IMR-90 (cell line): ENCODE data around the gene CXCL8. TPM values are rescaled to one million over a fixed set of nuclear protein-coding genes. Genes with fewer than 3 reads are reported as not detected.

Source experiments
- ATAC-seq: fragments of 200-7000 bp; cut with Tn5 transposase; 2 replicates; pipeline ENCODE4 v1.9.1; 2020; ENCODE audit warnings: low read depth, mild to moderate bottlenecking, moderate library complexity
- BruUV-seq: library from RNA; stranded (reverse); fragments of 400-500 nt; replicated peaks from 2 replicates; lab custom pipeline; 2021; lab: Mats Ljungman, UMichigan
- CTCF ChIA-PET: fragments of 300-600 bp; formaldehyde crosslinking; extraction: SDS; loops from one replicate; lab custom pipeline; 2021; ENCODE audit warnings: antibody characterized with exemption; lab: Yijun Ruan, JAX
- POLR2A ChIA-PET: fragments of 300-600 bp; sonication (Branson Sonifier 250); formaldehyde crosslinking; loops from one replicate; lab custom pipeline; 2022; ENCODE audit warnings: antibody characterized with exemption; ENCODE audit not compliant: unreplicated experiment; lab: Charles Lee
- DNase-seq: peaks from one replicate; pipeline ENCODE4 v3.0.0; 2013
- H2AFZ ChIP-seq: replicated peaks from 2 replicates; pipeline ENCODE3; 2013; ENCODE audit warnings: low read length, mild to moderate bottlenecking; ENCODE audit not compliant: poor library complexity
- H2AK5ac ChIP-seq: 2 replicates; pipeline ENCODE4 v1.6.1; 2013; ENCODE audit warnings: low read depth, low read length, inconsistent platforms
- H2AK9ac ChIP-seq: replicated peaks from 2 replicates; pipeline ENCODE3; 2013; ENCODE audit warnings: mild to moderate bottlenecking, low read depth, low read length, moderate library complexity; ENCODE audit not compliant: poor library complexity
- H2BK120ac ChIP-seq: 2 replicates; pipeline ENCODE4 v1.6.1; 2013; ENCODE audit warnings: low read depth, low read length, inconsistent platforms
- H2BK15ac ChIP-seq: 3 replicates; pipeline ENCODE4 v1.6.1; 2013; ENCODE audit warnings: low read depth, low read length, inconsistent platforms
- H2BK20ac ChIP-seq: 2 replicates; pipeline ENCODE4 v1.6.1; 2013; ENCODE audit warnings: low read depth, mild to moderate bottlenecking, inconsistent platforms, low read length, moderate library complexity
- H2BK5ac ChIP-seq: 2 replicates; pipeline ENCODE4 v1.6.1; 2013; ENCODE audit warnings: mild to moderate bottlenecking, low read depth, low read length, inconsistent platforms; ENCODE audit not compliant: poor library complexity, severe bottlenecking
- H3K14ac ChIP-seq: replicated peaks from 2 replicates; pipeline ENCODE4 v1.6.1; 2013; ENCODE audit warnings: low read depth, low read length, inconsistent platforms
- H3K18ac ChIP-seq: 2 replicates; pipeline ENCODE4 v1.6.1; 2013; ENCODE audit warnings: low read depth, low read length, control low read depth
- H3K23ac ChIP-seq: 2 replicates; pipeline ENCODE4 v1.6.1; 2013; ENCODE audit warnings: low read depth, low read length, inconsistent platforms
- H3K27ac ChIP-seq: 2 replicates; pipeline ENCODE4 v1.5.1; 2013; ENCODE audit warnings: mild to moderate bottlenecking, control low read depth, low read length; ENCODE audit not compliant: insufficient read depth
- H3K27me3 ChIP-seq: 2 replicates; pipeline ENCODE4 v1.6.1; 2013; ENCODE audit warnings: low read length; ENCODE audit not compliant: control insufficient read depth, insufficient read depth
- H3K36me3 ChIP-seq: 2 replicates; pipeline ENCODE4 v1.6.1; 2013; ENCODE audit warnings: low read length, mixed read lengths; ENCODE audit not compliant: control insufficient read depth, insufficient read depth
- H3K4ac ChIP-seq: 2 replicates; pipeline ENCODE4 v1.6.1; 2013; ENCODE audit warnings: low read depth, low read length, inconsistent platforms
- H3K4me1 ChIP-seq: 2 replicates; pipeline ENCODE4 v1.6.1; 2013; ENCODE audit warnings: low read length, mixed read lengths; ENCODE audit not compliant: control insufficient read depth, insufficient read depth
- H3K4me2 ChIP-seq: 2 replicates; pipeline ENCODE4 v1.6.1; 2013; ENCODE audit warnings: low read depth, mild to moderate bottlenecking, control low read depth, low read length, moderate library complexity
- H3K4me3 ChIP-seq: 2 replicates; pipeline ENCODE4 v1.5.1; 2013; ENCODE audit warnings: low read depth, mild to moderate bottlenecking, control low read depth, low read length, moderate library complexity; ENCODE audit not compliant: insufficient read depth
- H3K56ac ChIP-seq: 2 replicates; pipeline ENCODE4 v1.6.1; 2013; ENCODE audit warnings: low read length, inconsistent platforms; ENCODE audit not compliant: insufficient read depth; ENCODE audit errors: extremely low read depth
- H3K79me1 ChIP-seq, 2 experiments: 2 replicates each; pipeline ENCODE4 v1.6.1; 2013; ENCODE audit warnings: low read length in 2 of 2, inconsistent platforms in 1 of 2, low read depth in 1 of 2
- H3K9ac ChIP-seq: 2 replicates; pipeline ENCODE4 v1.6.1; 2013; ENCODE audit warnings: low read depth, low read length, control low read depth
- H3K9me1 ChIP-seq: 2 replicates; pipeline ENCODE4 v1.6.1; 2013; ENCODE audit warnings: low read length, inconsistent platforms; ENCODE audit not compliant: insufficient read depth
- H3K9me3 ChIP-seq: 2 replicates; pipeline ENCODE4 v1.6.1; 2013; ENCODE audit warnings: low read length; ENCODE audit not compliant: control insufficient read depth, insufficient read depth
- H4K20me1 ChIP-seq: 2 replicates; pipeline ENCODE4 v1.6.1; 2013; ENCODE audit warnings: low read length, inconsistent platforms; ENCODE audit not compliant: insufficient read depth
- H4K5ac ChIP-seq: 2 replicates; pipeline ENCODE4 v1.6.1; 2013; ENCODE audit warnings: mild to moderate bottlenecking, low read depth, low read length, control low read depth
- H4K8ac ChIP-seq, 2 experiments: 2 replicates each; pipeline ENCODE4 v1.6.1; 2013; ENCODE audit warnings: low read depth in 2 of 2, low read length in 2 of 2, control low read depth in 1 of 2, inconsistent platforms in 1 of 2
- H4K91ac ChIP-seq: 2 replicates; pipeline ENCODE4 v1.6.1; 2013; ENCODE audit warnings: low read depth, low read length, inconsistent platforms; ENCODE audit not compliant: insufficient read depth
- BHLHE40 ChIP-seq: fragments of 150-350 bp; IDR thresholded peaks from 2 replicates; pipeline ENCODE4 v1.6.1; 2016; ENCODE audit warnings: mild to moderate bottlenecking, low read depth, low read length
- CEBPB ChIP-seq: IDR thresholded peaks from 2 replicates; pipeline ENCODE4 v1.6.1; 2012; ENCODE audit warnings: low read depth, low read length, improper control_type of control experiment
- CHD1 ChIP-seq: IDR thresholded peaks from 2 replicates; pipeline ENCODE4 v1.6.1; 2012; ENCODE audit warnings: low read depth, low read length, improper control_type of control experiment
- FOS ChIP-seq: fragments of 150-350 bp; IDR thresholded peaks from 2 replicates; pipeline ENCODE4 v1.6.1; 2016; ENCODE audit warnings: low read depth, low read length
- MAFK ChIP-seq: IDR thresholded peaks from 2 replicates; pipeline ENCODE4 v1.6.1; 2012; ENCODE audit warnings: low read depth, low read length, improper control_type of control experiment
- MAZ ChIP-seq: IDR thresholded peaks from 2 replicates; pipeline ENCODE4 v1.6.1; 2012; ENCODE audit warnings: low read depth, mild to moderate bottlenecking, low read length, improper control_type of control experiment, moderate library complexity, borderline replicate concordance
- MXI1 ChIP-seq: IDR thresholded peaks from 2 replicates; pipeline ENCODE4 v1.6.1; 2012; ENCODE audit warnings: low read depth, mild to moderate bottlenecking, low read length, moderate library complexity, borderline replicate concordance
- NFE2L2 ChIP-seq: fragments of 150-350 bp; IDR thresholded peaks from 2 replicates; pipeline ENCODE4 v1.6.1; 2016; ENCODE audit warnings: low read depth, mild to moderate bottlenecking, low read length
- POLR2A ChIP-seq: IDR thresholded peaks from 2 replicates; pipeline ENCODE4 v1.6.1; 2012; ENCODE audit warnings: mild to moderate bottlenecking, low read depth, low read length
- RAD21 ChIP-seq: IDR thresholded peaks from 2 replicates; pipeline ENCODE4 v1.6.1; 2012; ENCODE audit warnings: low read length, improper control_type of control experiment
- RCOR1 ChIP-seq: IDR thresholded peaks from 2 replicates; pipeline ENCODE4 v1.6.1; 2012; ENCODE audit warnings: mild to moderate bottlenecking, low read length, improper control_type of control experiment; ENCODE audit not compliant: insufficient replicate concordance
- RFX5 ChIP-seq: IDR thresholded peaks from 2 replicates; pipeline ENCODE4 v1.8.0; 2012; ENCODE audit warnings: low read depth, mild to moderate bottlenecking, low read length, moderate library complexity
- SMC3 ChIP-seq: fragments of 150-350 bp; IDR thresholded peaks from 2 replicates; pipeline ENCODE4 v1.6.1; 2016; ENCODE audit warnings: low read depth, mild to moderate bottlenecking, antibody characterized with exemption, low read length, moderate library complexity
- WGBS, 2 experiments: methylation state at CpG; one replicate each; pipeline versions ENCODE4 v1.1.5 to v1.1.7; 2013; ENCODE audit warnings: missing lambda C conversion rate in 2 of 2; ENCODE audit not compliant: insufficient read length in 1 of 2; ENCODE audit errors: extremely low coverage in 2 of 2; 5-methylcytosine and 5-hydroxymethylcytosine counted together
- dilution Hi-C: fragments of 300-500 bp; cut with HindIII; formaldehyde crosslinking; loops from one replicate; pipeline ENCODE4 v1.14.3; 2018; ENCODE audit warnings: low sequenced_read_pairs; ENCODE audit not compliant: unreplicated experiment
- in situ Hi-C: fragments of 300-500 bp; cut with MboI; formaldehyde crosslinking; loops from 3 replicates; pipeline ENCODE4 v1.14.3; 2019; ENCODE audit warnings: low sequenced_read_pairs, inconsistent platforms, mixed read lengths
- intact Hi-C: fragments of 100-400 bp; cut with micrococcal nuclease; formaldehyde crosslinking; loops from 2 replicates; pipeline ENCODE4 v1.10.0; 2022
- polyA plus RNA-seq, 3 experiments: library from polyadenylated mRNA; depleted of rRNA; stranded (reverse); fragments of >200 nt; gene quantifications; 2 replicates each; pipeline ENCODE4 v1.2.3, GENCODE V29; 2012; ENCODE audit warnings: low replicate concordance in 1 of 3
- total RNA-seq: library from RNA; depleted of rRNA; stranded (reverse); fragments of >200 nt; gene quantifications from 2 replicates; pipeline ENCODE4 v1.2.3, GENCODE V29; 2012
- TF ChIP-seq, protein P1 (sequence below): fragments of 150-350 bp; IDR thresholded peaks from 2 replicates; pipeline ENCODE4 v1.6.1; 2016; ENCODE audit warnings: low read depth, mild to moderate bottlenecking, low read length, moderate library complexity, borderline replicate concordance
- TF ChIP-seq, protein P2 (sequence below): conservative IDR thresholded peaks from 2 replicates; pipeline ENCODE4 v1.5.1; 2012; ENCODE audit warnings: mild to moderate bottlenecking, low read depth, low read length, improper control_type of control experiment
- TF ChIP-seq, protein P3 (sequence below): fragments of 150-350 bp; IDR thresholded peaks from 2 replicates; pipeline ENCODE4 v1.6.1; 2017; ENCODE audit warnings: mild to moderate bottlenecking, antibody characterized with exemption, low read length, low read depth

CXCL8 gene
- total and polyA plus RNA-seq, 2 of the 4 experiments (the other 2 are of a cell fraction): 2.2 to 2.7 TPM

DNA sequence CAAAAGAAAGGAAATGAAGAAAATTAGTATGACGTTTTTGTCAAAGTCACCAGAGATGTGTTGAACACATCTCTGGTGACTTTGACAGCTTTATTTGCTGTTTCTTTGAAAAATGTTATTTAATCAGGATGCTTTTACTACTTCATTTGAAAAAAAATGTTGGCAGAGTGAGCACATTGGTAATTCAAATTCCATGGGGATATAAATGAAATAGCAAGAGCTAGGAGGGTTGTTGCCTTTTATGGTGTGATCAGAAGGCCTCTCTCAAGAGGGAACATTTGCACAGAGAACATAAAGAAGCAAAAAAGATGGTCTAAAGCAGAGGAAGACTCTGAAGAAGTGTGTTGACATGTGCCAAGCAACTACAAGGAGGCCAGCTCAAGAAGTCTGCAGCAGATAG lies 46.6 kb upstream of the CXCL8 start:
- Histone ChIP-seq H2BK15ac (no peak overlapping the region), H3K4me2 (no peak overlapping the region), H2AK5ac (no peak overlapping the region), H3K23ac (no peak overlapping the region), H2AK9ac (no peak overlapping the region), H4K91ac (no peak overlapping the region), H3K18ac (no peak overlapping the region), H3K56ac (no peak overlapping the region), H3K9me3 (no peaks in the 10 kb centered on the region), H4K5ac (no peak overlapping the region), H3K4me3 (no peak overlapping the region), H4K20me1 (no peaks in the 10 kb centered on the region), H3K9me1 (peaks cover 6% of the 10 kb centered on the region), H3K79me1 (no peaks in the 10 kb centered on the region), H2AFZ (no peak overlapping the region), H2BK5ac (no peak overlapping the region), H4K8ac (no peak overlapping the region), H3K27ac (no peak overlapping the region), H3K14ac (no peak overlapping the region), H2BK120ac (no peak overlapping the region), H3K4ac (no peak overlapping the region), H3K27me3 (no peaks in the 10 kb centered on the region), H3K9ac (no peak overlapping the region), H2BK20ac (no peak overlapping the region), H3K36me3 (no peaks in the 10 kb centered on the region), H3K4me1 (peaks cover 6% of the 10 kb centered on the region)
- in situ Hi-C loops: no loop called here
- ATAC-seq (no peak), DNase-seq (no peak)
- no CpG with 5 or more reads among the region's 1 CpG for WGBS, 2 experiments
- intact Hi-C loops: no loop called here
- CTCF ChIA-PET: interaction anchor here (0.6 kb wide), 1 partner anchor 1938 kb away, joined by 3 read pairs; no protein-coding TSS in a partner anchor
- dilution Hi-C loops: no loop called here
- POLR2A ChIA-PET: no interaction called here
- BruUV-seq: no TSS peak
- TF ChIP-seq CEBPB (no peak), RCOR1 (no peak), CHD1 (no peak), NFE2L2 (no peak), POLR2A (no peak), SMC3 (no peak), MAFK (no peak), MAZ (no peak), RAD21 (no peak), MXI1 (no peak), RFX5 (no peak), FOS (no peak), BHLHE40 (no peak)
- TF ChIP-seq, protein P1, sequence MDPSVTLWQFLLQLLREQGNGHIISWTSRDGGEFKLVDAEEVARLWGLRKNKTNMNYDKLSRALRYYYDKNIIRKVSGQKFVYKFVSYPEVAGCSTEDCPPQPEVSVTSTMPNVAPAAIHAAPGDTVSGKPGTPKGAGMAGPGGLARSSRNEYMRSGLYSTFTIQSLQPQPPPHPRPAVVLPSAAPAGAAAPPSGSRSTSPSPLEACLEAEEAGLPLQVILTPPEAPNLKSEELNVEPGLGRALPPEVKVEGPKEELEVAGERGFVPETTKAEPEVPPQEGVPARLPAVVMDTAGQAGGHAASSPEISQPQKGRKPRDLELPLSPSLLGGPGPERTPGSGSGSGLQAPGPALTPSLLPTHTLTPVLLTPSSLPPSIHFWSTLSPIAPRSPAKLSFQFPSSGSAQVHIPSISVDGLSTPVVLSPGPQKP: no peak
- TF ChIP-seq, protein P2, sequence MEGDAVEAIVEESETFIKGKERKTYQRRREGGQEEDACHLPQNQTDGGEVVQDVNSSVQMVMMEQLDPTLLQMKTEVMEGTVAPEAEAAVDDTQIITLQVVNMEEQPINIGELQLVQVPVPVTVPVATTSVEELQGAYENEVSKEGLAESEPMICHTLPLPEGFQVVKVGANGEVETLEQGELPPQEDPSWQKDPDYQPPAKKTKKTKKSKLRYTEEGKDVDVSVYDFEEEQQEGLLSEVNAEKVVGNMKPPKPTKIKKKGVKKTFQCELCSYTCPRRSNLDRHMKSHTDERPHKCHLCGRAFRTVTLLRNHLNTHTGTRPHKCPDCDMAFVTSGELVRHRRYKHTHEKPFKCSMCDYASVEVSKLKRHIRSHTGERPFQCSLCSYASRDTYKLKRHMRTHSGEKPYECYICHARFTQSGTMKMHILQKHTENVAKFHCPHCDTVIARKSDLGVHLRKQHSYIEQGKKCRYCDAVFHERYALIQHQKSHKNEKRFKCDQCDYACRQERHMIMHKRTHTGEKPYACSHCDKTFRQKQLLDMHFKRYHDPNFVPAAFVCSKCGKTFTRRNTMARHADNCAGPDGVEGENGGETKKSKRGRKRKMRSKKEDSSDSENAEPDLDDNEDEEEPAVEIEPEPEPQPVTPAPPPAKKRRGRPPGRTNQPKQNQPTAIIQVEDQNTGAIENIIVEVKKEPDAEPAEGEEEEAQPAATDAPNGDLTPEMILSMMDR: no peak
- TF ChIP-seq, protein P3, sequence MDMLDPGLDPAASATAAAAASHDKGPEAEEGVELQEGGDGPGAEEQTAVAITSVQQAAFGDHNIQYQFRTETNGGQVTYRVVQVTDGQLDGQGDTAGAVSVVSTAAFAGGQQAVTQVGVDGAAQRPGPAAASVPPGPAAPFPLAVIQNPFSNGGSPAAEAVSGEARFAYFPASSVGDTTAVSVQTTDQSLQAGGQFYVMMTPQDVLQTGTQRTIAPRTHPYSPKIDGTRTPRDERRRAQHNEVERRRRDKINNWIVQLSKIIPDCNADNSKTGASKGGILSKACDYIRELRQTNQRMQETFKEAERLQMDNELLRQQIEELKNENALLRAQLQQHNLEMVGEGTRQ: no peak
